HUES48 (cell line): ENCODE results near the gene C14orf132.

Experiments
- H3K27ac ChIP-seq: one replicate; pipeline ENCODE4 v1.7.0; 2013; ENCODE audit warnings: low read depth, low read length, inconsistent platforms
- H3K27me3 ChIP-seq: 2 replicates; pipeline ENCODE4 v1.6.1; 2013; ENCODE audit warnings: mild to moderate bottlenecking, low read length; ENCODE audit not compliant: control insufficient read depth, insufficient read depth
- H3K36me3 ChIP-seq: 2 replicates; pipeline ENCODE4 v1.6.1; 2013; ENCODE audit warnings: low read length; ENCODE audit not compliant: control insufficient read depth, insufficient read depth
- H3K4me1 ChIP-seq: 2 replicates; pipeline ENCODE4 v1.6.1; 2013; ENCODE audit warnings: mild to moderate bottlenecking, low read length; ENCODE audit not compliant: control insufficient read depth, insufficient read depth
- H3K4me3 ChIP-seq: 2 replicates; pipeline ENCODE4 v1.5.1; 2013; ENCODE audit warnings: mild to moderate bottlenecking, low read depth, low read length
- H3K9ac ChIP-seq: 2 replicates; pipeline ENCODE4 v1.6.1; 2013; ENCODE audit warnings: mild to moderate bottlenecking, low read depth, low read length, moderate library complexity
- H3K9me3 ChIP-seq: 2 replicates; pipeline ENCODE4 v1.6.1; 2013; ENCODE audit warnings: low read length; ENCODE audit not compliant: control insufficient read depth, insufficient read depth

The C14orf132 gene

DNA sequence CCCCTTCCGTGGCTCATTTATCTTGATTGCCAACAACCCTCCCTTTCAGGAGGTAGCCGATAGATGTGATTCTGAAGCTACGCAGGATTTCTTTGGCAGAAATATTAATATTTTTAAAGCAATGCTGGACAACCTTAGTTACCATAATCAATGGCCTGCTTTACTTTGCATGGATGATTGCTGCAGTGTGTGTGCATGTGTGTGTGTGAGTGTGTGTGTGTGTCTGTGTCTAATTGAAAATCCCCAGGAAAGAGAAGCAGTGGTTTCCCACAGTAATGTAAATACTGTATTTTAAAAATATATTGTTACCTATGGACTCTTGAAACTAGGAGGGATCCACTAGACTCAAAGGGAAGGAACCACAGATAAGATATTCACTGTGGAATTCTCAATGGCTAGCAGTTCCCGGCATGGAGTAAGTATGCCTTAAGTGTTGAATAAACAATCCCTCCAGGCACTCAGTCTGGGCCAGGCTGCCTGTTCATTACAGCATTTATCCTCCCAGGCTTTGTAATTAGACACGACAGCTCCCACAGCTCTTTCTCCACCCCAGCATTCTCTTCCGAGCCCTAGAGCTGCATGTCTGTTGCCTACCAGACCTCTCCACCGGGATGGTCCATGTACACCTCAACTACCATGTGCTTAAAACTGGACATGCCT lies 22.5 kb upstream of the C14orf132 start:
- Histone ChIP-seq H3K4me1 (no peaks in the 10 kb centered on the region), H3K36me3 (no peaks in the 10 kb centered on the region), H3K27ac (no peak overlapping the region), H3K9ac (no peak overlapping the region), H3K27me3 (no peaks in the 10 kb centered on the region), H3K9me3 (peaks cover 6% of the 10 kb centered on the region), H3K4me3 (no peak overlapping the region)

- H3K9me3 ChIP-seq: no peaks in the 10 kb centered on the region
- H3K9ac ChIP-seq: no peak overlapping the region
- no peak overlapping the region for H3K27ac ChIP-seq
- H3K27me3 ChIP-seq: no peaks in the 10 kb centered on the region; the same call in 1 of the 2 replicates
- no peaks in the 10 kb centered on the region for H3K36me3 ChIP-seq
- no peaks in the 10 kb centered on the region for H3K4me1 ChIP-seq
- H3K4me3 ChIP-seq: no peak overlapping the region
Measured at GRCh38 chr14:96017882-96018281, 21.3 kb upstream of the C14orf132 start.

DNA sequence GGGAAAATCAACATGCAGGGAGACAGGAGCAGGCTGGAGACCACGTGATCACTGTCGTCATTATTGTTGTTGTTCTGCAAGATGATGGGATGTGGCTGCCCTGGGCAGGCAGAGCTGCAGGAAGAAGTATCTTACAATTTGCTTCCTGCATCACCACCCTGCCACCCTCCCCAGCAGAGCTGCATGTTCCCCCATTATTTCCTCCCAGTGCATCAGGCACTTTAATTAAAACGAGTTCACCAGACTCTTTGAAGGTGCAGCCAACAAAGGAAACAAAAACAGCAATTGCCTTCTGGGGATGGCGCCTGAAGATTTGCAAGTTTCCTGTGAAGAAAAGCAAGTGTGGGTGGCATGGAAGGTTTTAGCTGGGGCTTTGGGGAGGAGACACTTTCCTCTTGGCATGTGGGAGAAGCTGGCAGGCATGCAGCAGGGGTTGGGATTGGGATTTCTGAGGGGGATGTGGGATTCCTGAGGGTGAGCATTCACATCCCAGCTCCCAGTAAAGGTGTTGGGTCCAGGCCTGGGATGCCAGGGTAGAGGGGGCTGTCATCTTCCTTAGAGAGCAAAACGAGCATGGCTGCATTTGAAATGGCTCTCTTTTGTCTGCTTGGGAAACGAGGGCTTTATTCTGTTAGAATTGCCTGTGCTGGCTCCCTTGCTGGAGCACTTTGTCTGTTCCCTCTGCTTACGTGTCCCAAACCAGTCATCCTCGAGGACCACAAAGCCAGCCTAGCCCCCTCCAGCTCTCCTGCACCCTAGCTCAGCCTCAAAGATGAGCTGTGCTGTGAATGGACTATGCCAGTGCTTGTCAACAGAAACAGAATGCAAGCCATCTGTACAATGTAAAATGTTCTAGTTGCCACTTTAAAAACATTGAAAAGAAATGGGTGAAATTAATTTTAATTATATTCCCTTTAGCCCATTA lies 11.5 kb upstream of the C14orf132 start:
- no peaks in the 10 kb centered on the region; the same call in 1 of the 2 replicates for H3K27me3 ChIP-seq

GRCh38 chr14:96029089-96029645 lies 10.0 kb upstream of the C14orf132 start:
- Histone ChIP-seq H3K4me1 (0 out of 2 replicates have a peak, but pooled peaks cover 3% of the 10 kb centered on the region), H3K27me3 (no peaks in the 10 kb centered on the region; the same call in 1 of the 2 replicates), H3K27ac (no peak overlapping the region), H3K9ac (no peak overlapping the region), H3K9me3 (no peaks in the 10 kb centered on the region), H3K4me3 (no peak overlapping the region), H3K36me3 (no peaks in the 10 kb centered on the region)

More for the DNA sequence above, 11.5 kb upstream of the C14orf132 start:
- no peaks in the 10 kb centered on the region for H3K36me3 ChIP-seq
- no peak overlapping the region for H3K27ac ChIP-seq
- 0 out of 2 replicates have a peak, but pooled peaks cover 3% of the 10 kb centered on the region for H3K4me1 ChIP-seq
- H3K9ac ChIP-seq: no peak overlapping the region
- H3K9me3 ChIP-seq: no peaks in the 10 kb centered on the region
- H3K4me3 ChIP-seq: no peak overlapping the region

GRCh38 chr14:96030108-96030760 lies 8.9 kb upstream of the C14orf132 start:
- no peak overlapping the region for H3K4me3 ChIP-seq
- H3K27ac ChIP-seq: no peak overlapping the region
- H3K9me3 ChIP-seq: no peaks in the 10 kb centered on the region
- 0 out of 2 replicates have a peak, but pooled peaks cover 3% of the 10 kb centered on the region for H3K4me1 ChIP-seq
- H3K9ac ChIP-seq: no peak overlapping the region
- no peaks in the 10 kb centered on the region for H3K36me3 ChIP-seq
- H3K27me3 ChIP-seq: no peaks in the 10 kb centered on the region; the same call in 1 of the 2 replicates

GRCh38 chr14:96031691-96032090 lies 7.5 kb upstream of the C14orf132 start:
- no peaks in the 10 kb centered on the region; the same call in 1 of the 2 replicates for H3K27me3 ChIP-seq
- no peaks in the 10 kb centered on the region for H3K9me3 ChIP-seq
- 0 out of 2 replicates have a peak, but pooled peaks cover 3% of the 10 kb centered on the region for H3K4me1 ChIP-seq
- no peak overlapping the region for H3K27ac ChIP-seq
- no peaks in the 10 kb centered on the region for H3K36me3 ChIP-seq
- no peak overlapping the region for H3K4me3 ChIP-seq
- no peak overlapping the region for H3K9ac ChIP-seq

GRCh38 chr14:96035456-96035855 lies 3.7 kb upstream of the C14orf132 start:
- Histone ChIP-seq H3K36me3 (no peaks in the 10 kb centered on the region), H3K4me3 (no peak overlapping the region), H3K9ac (no peak overlapping the region), H3K9me3 (no peaks in the 10 kb centered on the region), H3K4me1 (no peaks in the 10 kb centered on the region), H3K27me3 (peaks cover 29% of the 10 kb centered on the region), H3K27ac (no peak overlapping the region)

DNA sequence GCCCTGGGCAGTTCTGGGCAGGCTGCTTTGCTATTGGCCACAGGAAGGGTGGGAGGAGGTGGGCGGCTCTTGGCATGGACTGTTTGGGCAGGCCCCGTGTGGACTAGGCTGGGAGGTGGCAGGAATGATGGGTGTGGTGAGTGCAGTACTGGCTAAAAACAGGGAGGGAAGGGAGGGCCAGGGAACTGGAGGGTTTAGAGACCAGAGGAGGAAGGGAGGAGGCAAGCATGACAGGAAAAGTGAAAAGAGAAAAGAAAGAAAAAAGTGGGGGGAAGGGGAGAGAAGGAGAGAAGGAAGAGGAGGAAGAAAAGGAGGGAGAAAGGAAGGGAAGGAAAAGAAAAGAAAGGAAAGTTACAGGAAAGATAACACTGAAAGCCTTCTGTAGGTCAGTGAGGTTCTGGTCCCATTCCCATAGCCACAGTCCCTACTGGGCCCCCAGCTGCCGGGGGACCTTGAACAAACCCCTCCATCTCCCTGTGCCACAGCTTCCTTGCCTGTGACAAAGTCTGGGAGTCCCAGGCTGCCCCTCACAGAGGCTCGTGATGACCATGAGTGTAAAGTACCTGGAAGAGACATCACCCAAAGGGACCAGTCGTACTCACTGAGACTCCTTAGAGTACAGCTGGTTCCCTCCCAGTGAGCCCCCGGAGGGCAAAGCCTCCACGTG lies 1.1 kb upstream of the C14orf132 start:
- H3K27me3 ChIP-seq: peaks cover 33% of the 10 kb centered on the region
- H3K4me1 ChIP-seq: no peaks in the 10 kb centered on the region
- no peak overlapping the region; the same call in 1 of the 2 replicates for H3K4me3 ChIP-seq
- H3K27ac ChIP-seq: no peak overlapping the region
- H3K9me3 ChIP-seq: no peaks in the 10 kb centered on the region
- no peak overlapping the region for H3K9ac ChIP-seq
- no peaks in the 10 kb centered on the region for H3K36me3 ChIP-seq

- no peaks in the 10 kb centered on the region for H3K36me3 ChIP-seq
- no peaks in the 10 kb centered on the region for H3K9me3 ChIP-seq
- peak overlapping the region; percentile 62 for H3K4me3 ChIP-seq
- H3K4me1 ChIP-seq: no peaks in the 10 kb centered on the region
- peaks cover 33% of the 10 kb centered on the region for H3K27me3 ChIP-seq
- H3K9ac ChIP-seq: no peak overlapping the region
- H3K27ac ChIP-seq: no peak overlapping the region
Measured at GRCh38 chr14:96038558-96038919, 623 bp upstream of the C14orf132 start.

GRCh38 chr14:96039633-96040311 lies 610 bp downstream of the C14orf132 start:
- no peak overlapping the region for H3K27ac ChIP-seq
- no peaks in the 10 kb centered on the region for H3K36me3 ChIP-seq
- H3K9ac ChIP-seq: peak overlapping the region; percentile 69
- no peaks in the 10 kb centered on the region for H3K9me3 ChIP-seq
- H3K4me3 ChIP-seq: peak overlapping the region; percentile 76
- peaks cover 33% of the 10 kb centered on the region for H3K27me3 ChIP-seq
- H3K4me1 ChIP-seq: no peaks in the 10 kb centered on the region
